RPMI7951 (cell line): ENCODE measurements around the gene NR1H4. TPM values are rescaled to one million over a fixed set of nuclear protein-coding genes. Genes with fewer than 3 reads are reported as not detected.
"Not testable (repeated sequence)": the region's sequence is repeated elsewhere in the genome, so short reads cannot be mapped to it uniquely, and the experiment has no call there.

ENCODE experiments used
- DNase-seq: peaks from one replicate; pipeline ENCODE4 v3.0.0-alpha.2; 2012; ENCODE audit warnings: low read depth
- total RNA-seq: library from RNA; depleted of rRNA; stranded (reverse); fragments of >200 nt; shearing (Covaris generic); gene quantifications from 2 replicates; pipeline ENCODE4 v1.2.3, GENCODE V29; 2014

The NR1H4 gene
- total RNA-seq, 1 experiment from 2014 or later = not detected

DNA sequence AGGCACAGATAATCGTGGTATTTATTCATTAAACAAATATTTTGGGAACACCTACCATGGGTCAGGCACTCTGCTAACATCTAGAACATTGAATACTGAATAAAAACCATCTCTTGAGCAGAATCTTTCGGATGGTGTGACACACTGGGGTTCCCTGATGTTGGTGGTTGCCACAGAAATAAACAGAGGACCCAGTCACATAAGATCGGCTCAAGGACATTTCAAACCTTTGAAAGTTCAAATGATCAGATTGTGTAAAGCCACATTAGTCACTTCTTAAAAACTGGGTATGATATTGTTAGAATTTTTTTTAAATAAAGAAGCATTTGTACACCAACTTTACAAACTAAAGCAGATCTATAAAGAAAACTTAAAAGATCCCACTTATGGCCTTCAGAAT, 39.0 kb downstream of the NR1H4 start:
- no peak for DNase-seq

DNA sequence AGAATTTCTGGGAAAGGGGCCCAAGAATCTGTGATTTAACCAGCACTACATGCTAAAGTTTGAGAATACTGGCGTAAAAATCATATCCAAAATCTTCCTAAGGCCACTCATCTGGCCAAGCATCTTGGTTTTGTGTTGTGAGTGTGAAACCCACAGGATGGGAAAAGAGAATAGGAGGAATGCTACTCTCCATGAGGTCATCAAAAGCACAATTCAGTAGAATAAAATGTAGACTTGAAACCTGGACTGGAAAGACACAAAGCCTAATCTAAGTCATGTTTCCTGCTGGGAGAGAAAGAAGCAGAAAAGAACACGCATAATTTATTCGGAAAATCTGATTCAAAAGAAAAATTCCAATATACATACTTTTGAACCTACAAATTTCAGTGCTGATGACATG, 42.3 kb downstream of the NR1H4 start:
- DNase-seq = no peak

- DNase-seq = no peak
These were observed 44.7 kb downstream of the NR1H4 start for GRCh38 chr12:100518376-100518775.

DNA sequence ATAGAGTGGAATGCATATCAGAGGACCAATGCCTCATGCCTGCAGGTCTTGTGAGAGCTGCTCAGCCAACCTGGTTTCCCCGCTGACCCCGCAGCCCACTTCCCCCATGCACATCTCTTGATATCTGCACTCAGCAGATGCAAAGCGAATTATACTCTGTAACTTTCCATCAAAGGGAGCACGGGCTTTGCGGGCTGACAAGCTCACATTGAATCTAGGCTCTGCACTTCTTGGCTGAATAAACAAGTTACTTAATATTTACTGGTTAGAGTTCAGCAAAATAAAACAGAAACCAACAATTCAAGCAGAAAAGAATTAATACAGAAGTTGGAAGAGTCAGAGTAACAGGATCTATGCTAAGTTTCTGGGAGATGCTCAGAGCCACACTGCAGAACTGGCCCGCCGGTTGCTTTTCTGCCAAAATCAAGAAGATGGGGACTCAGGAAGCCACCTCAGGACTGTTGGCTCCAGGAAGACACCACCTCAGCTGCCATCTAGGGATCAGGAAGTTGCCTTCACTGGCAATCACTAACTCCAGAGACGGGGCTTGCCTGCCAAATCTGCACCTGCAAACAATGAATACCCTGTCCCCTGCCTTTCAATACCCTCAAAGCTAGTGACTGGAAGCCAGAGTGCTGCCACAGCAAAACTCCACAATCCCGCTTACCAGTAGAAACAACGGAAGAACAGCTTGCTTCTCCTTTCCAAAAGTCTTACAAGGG, 46.5 kb downstream of the NR1H4 start:
- no peak for DNase-seq

DNA sequence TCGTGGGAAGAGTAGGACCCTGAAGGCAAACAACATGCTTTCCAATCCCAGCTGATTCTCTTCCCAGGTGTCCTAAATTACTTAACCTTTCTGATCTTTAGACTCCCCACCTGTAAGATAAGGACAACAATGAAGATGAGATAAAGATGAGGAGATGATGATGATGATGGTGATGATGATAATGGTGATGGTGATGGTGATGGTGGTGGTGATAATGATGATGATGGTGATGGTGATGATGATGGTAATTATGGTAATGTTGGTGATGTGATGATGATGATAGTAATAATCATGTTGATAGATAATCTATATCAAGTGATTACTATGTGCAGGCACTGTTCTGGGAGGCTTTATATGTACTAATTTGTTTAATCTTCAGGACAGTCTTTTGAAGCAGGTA, 48.3 kb downstream of the NR1H4 start:
- no peak for DNase-seq

- no peak for DNase-seq
These were observed 54.4 kb downstream of the NR1H4 start for GRCh38 chr12:100528034-100528433.

- no peak for DNase-seq
These were observed 54.9 kb downstream of the NR1H4 start for GRCh38 chr12:100528471-100529127.

DNA sequence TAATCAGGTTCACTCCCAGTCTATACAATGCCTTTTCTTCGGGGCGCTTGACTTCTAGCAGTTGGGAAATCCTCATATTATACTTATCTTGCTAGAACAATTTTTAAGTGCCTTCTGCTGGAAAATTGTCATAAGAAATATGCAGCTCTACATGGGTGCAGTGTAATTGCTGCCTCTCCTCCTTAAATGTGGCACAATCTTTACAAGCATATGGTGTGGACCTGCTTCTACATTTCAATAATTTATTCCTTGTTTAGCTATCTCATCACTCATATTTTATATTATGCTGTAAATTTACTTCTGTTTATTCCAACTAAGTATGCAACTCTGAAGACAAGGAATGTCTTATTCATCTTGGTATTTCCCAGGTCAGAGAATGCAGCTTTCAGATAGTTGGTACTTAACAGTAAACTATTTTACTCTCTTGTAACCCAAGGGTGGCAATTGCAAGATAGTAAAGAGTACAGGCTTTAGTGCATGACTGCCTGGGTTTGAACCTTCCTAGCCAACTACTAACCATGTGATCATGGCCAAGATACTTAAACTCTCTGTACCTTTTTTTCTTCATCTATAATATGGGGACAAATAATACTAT, 56.2 kb downstream of the NR1H4 start:
- no peak for DNase-seq

GRCh38 chr12:100533376-100533775, 59.7 kb downstream of the NR1H4 start:
- DNase-seq = no peak

DNA sequence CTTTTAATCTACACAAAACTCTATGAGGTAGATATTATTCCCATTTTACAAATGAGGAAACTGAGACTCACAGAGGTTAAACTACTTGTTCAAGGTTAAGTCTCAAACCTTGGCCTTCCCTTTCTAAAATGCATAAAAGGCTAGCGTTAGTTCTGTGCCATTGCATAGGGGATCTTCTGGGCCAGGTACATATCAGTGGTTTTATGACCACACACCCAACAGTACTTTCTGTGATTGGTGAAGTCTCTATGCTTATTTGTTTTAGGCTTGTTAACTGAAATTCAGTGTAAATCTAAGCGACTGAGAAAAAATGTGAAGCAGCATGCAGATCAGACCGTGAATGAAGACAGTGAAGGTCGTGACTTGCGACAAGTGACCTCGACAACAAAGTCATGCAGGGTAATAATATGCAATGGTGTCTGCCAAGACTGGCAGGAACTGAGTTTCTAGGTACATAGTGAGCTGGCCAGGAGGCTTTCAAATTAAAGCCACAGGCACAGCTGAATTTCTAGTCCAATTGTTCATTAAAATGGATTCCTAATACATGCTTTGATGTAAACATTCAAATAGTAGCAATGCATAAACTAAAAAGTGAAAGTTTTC, 61.1 kb downstream of the NR1H4 start:
- DNase-seq = no peak

DNA sequence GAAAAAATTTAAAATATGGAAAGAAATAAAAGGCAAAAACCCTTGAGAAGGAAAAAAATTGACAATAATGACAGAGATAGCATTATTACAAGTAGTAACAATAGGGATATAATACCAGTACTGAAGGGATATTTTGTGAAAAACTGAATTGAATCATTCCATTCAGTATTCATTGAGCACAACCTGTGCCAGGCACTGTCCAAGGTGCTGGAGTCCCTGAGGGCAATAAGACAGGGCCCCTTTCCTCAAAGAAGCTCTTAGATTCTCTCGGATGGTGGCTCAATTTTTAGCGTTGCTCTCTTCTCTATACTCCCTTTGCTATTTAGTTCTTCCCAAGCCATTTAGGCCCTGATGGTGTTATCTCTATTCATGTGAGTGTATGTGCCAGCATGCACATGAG, 65.5 kb downstream of the NR1H4 start:
- no peak for DNase-seq

DNA sequence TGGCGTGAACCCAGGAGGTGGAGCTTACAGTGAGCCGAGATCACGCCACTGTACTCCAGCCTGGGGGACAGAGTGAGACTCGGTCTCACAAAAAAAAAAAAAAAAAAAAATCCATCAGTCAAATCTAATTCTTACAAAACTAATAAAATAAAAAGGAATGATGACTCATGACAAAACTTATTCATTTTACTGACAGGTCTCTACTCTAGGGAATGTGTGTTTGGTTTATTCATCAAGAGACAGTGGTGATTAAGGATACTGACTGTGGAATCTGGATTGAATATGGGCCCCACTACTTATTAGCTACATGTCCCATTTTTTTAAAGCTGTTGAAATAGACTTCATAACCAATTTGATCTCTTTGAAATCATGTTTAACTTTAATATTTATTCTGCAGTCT, 70.5 kb downstream of the NR1H4 start:
- no peak for DNase-seq

- DNase-seq = no peak
These were observed 71.4 kb downstream of the NR1H4 start for GRCh38 chr12:100545092-100545491.

DNA sequence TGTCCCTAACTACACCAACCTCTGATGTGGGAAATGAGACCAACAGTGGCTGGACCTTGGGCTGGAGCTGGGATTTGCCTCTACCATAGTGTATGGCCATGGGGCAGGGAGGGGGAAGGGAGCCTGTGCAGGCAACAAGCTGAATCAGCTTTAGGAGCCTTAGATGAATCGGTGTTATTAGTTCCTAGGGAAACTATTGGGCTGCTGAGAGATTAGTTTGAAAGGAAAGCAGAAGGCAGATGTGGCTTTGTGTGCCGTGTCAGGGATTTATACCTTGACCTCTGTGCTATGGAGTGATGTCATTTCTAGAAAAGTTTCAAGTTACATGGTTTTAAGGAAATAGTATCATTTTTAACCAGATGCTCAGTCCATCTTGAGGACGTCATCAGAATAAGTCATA, 80.3 kb downstream of the NR1H4 start:
- DNase-seq = no peak

- peak; percentile 74 for DNase-seq
These were observed 81.0 kb downstream of the NR1H4 start for GRCh38 chr12:100554608-100555077.

GRCh38 chr12:100555722-100556121, 82.1 kb downstream of the NR1H4 start:
- DNase-seq = no peak

- DNase-seq = no peak
These were observed 83.7 kb downstream of the NR1H4 start for GRCh38 chr12:100557357-100557756.

DNA sequence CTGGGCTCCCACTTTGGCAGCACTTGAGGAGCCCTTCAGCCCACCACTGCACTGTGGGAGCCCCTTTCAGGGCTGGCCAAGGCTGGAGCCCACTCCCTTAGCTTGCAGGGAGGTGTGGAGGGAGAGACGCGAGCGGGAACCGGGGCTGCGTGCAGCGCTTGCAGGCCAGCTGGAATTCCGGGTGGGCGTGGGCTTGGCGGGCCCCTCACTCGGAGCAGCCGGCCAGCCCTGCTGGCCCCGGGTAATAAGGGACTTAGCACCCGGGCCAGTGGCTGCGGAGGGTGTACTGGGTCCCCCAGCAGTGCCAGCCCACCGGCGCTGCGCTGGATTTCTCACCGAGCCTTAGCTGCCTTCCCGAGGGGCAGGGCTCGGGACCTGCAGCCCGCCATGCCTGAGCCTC, 85.6 kb downstream of the NR1H4 start:
- DNase-seq = not testable (repeated sequence)

GRCh38 chr12:100564090-100564489, 90.4 kb downstream of the NR1H4 start:
- no peak for DNase-seq

DNA sequence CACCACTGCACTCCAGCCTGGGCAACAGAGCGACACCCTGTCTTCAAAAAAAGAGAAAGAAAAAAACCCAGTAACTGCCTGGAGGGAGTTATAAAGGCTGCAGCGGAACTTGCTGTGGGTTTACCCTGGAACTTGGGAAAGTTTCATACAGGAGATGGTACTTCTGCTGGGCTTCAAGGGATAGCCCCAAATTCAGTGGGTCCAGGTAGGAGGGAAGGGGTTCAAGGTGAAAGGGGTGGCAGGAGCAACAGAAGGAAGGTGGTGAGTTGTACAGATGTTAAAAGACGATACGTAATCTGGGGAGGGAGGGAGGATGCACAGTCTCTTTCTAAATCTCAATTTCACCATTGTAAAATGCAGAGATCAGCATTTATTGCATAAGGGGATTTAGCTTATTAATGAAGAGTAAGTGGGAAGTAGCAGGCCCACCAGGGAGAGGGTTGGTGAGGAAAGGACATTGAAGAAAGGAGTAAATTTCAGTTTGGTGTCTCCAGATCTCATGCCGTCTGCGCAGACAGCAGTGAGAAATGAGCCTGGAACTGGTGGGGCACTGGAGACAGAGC, 91.3 kb downstream of the NR1H4 start:
- no peak for DNase-seq

DNA sequence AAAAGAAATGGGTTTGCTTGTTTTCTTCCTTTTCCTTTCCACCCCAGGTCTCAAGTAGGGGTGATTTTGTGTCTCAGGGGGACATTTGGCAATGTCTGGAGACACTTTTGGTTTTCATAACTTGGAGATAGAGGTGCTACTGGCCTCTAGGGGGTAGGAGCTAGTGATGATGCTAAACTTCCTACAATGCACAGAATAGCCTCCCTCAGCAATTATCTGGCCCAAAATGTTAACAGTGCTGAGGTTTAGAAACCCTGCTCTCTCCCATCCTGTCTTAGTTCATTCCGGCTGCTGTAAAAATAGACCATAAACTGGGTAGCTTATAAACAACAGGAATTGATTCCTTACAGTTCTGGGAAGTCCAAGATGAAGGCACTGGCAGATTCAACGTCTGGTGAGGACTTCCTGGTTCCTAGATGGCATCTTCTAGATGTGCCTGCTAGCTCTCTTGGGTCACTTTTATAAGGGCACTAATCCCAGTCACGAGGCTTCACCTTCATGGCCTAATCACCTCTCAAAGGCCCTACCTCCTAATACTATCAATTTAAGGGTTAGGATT, 92.4 kb downstream of the NR1H4 start:
- no peak for DNase-seq
